CD1c-positive myeloid dendritic cell (primary cell): ENCODE results near the gene MAP7D2.

ENCODE experiments used
- DNase-seq: peaks from one replicate; pipeline ENCODE4 v3.0.0-alpha.2; 2016; ENCODE audit errors: extremely low spot score

MAP7D2 gene

GRCh38 chrX:20042221-20042620, 74.5 kb downstream of the MAP7D2 start:
- no peak for DNase-seq

GRCh38 chrX:20038966-20039365, 77.7 kb downstream of the MAP7D2 start:
- no peak for DNase-seq

- DNase-seq: peak; percentile 3
These were observed 79.5 kb downstream of the MAP7D2 start for GRCh38 chrX:20037186-20037585.

- DNase-seq: no peak
These were observed 84.5 kb downstream of the MAP7D2 start for GRCh38 chrX:20032201-20032600.

GRCh38 chrX:20029728-20030127, 87.0 kb downstream of the MAP7D2 start:
- no peak for DNase-seq

GRCh38 chrX:20028588-20028987, 88.1 kb downstream of the MAP7D2 start:
- DNase-seq: no peak

GRCh38 chrX:20026278-20026677, 90.4 kb downstream of the MAP7D2 start:
- no peak for DNase-seq

GRCh38 chrX:20019672-20020365, 96.9 kb downstream of the MAP7D2 start:
- no peak for DNase-seq

GRCh38 chrX:20016616-20016945, 100.1 kb downstream of the MAP7D2 start:
- DNase-seq: no peak

GRCh38 chrX:20015945-20016615, 100.6 kb downstream of the MAP7D2 start:
- no peak for DNase-seq

GRCh38 chrX:20015422-20015821, 101.3 kb downstream of the MAP7D2 start:
- no peak for DNase-seq

- no peak for DNase-seq
These were observed 105.1 kb downstream of the MAP7D2 start for GRCh38 chrX:20011608-20012007.

GRCh38 chrX:20007962-20008622, 108.6 kb downstream of the MAP7D2 start:
- no peak for DNase-seq

- no peak for DNase-seq
These were observed 110.8 kb downstream of the MAP7D2 start for GRCh38 chrX:20005883-20006282.

- no peak for DNase-seq
These were observed 115.1 kb downstream of the MAP7D2 start for GRCh38 chrX:20001588-20001987.

- peak; percentile 1 for DNase-seq
These were observed 125.4 kb downstream of the MAP7D2 start for GRCh38 chrX:19991350-19991718.

GRCh38 chrX:19990556-19991349, 126.0 kb downstream of the MAP7D2 start, which contains the start of gene BCLAF3:
TSS of gene BCLAF3 (minus strand) at chrX:19991061. CDS start at chrX:19970264, 20,797 bp downstream.
- DNase-seq: peak; percentile 92

GRCh38 chrX:19990151-19990555, 126.6 kb downstream of the MAP7D2 start:
- peak; percentile 8 for DNase-seq

- no peak for DNase-seq
These were observed 128.9 kb downstream of the MAP7D2 start for GRCh38 chrX:19987856-19988255.

GRCh38 chrX:19986531-19986930, 130.2 kb downstream of the MAP7D2 start:
- no peak for DNase-seq

- DNase-seq: no peak
These were observed 134.8 kb downstream of the MAP7D2 start for GRCh38 chrX:19981947-19982346.

GRCh38 chrX:19975845-19976244, 140.9 kb downstream of the MAP7D2 start:
- no peak for DNase-seq
